Neuronal stem cell (in vitro differentiated cells): ENCODE data around the gene LDHD.
A peak's percentile ranks its signal among the peaks of the same experiment; 100 is the strongest.

Source experiments
- DNase-seq: peaks from one replicate; pipeline ENCODE4 v3.0.0-alpha.2; 2013; ENCODE audit warnings: low spot score
- H2AFZ ChIP-seq: one replicate; pipeline ENCODE4 v1.6.1; 2013; ENCODE audit warnings: mild to moderate bottlenecking, low read length, inconsistent platforms
- H2AK5ac ChIP-seq: 2 replicates; pipeline ENCODE4 v1.6.1; 2013; ENCODE audit warnings: low read depth, mild to moderate bottlenecking, inconsistent platforms, low read length, moderate library complexity, mixed read lengths
- H2BK120ac ChIP-seq: 2 replicates; pipeline ENCODE4 v1.6.1; 2013; ENCODE audit warnings: low read depth, mild to moderate bottlenecking, inconsistent platforms, low read length, moderate library complexity, mixed read lengths
- H2BK12ac ChIP-seq: one replicate; pipeline ENCODE4 v1.6.1; 2013; ENCODE audit warnings: low read length, inconsistent platforms
- H2BK15ac ChIP-seq: 2 replicates; pipeline ENCODE4 v1.6.1; 2013; ENCODE audit warnings: mild to moderate bottlenecking, low read length, inconsistent platforms, mixed read lengths
- H2BK5ac ChIP-seq: one replicate; pipeline ENCODE4 v1.6.1; 2013; ENCODE audit warnings: inconsistent platforms, mild to moderate bottlenecking, low read length, moderate library complexity
- H3K14ac ChIP-seq: one replicate; pipeline ENCODE4 v1.6.1; 2013; ENCODE audit warnings: low read length, inconsistent platforms
- H3K18ac ChIP-seq: 2 replicates; pipeline ENCODE4 v1.6.1; 2013; ENCODE audit warnings: low read length, inconsistent platforms
- H3K23ac ChIP-seq: 2 replicates; pipeline ENCODE4 v1.6.1; 2013; ENCODE audit warnings: low read depth, mild to moderate bottlenecking, mixed read lengths, low read length, inconsistent platforms; ENCODE audit not compliant: poor library complexity
- H3K27ac ChIP-seq: replicated peaks from 3 replicates; pipeline ENCODE4 v1.5.1; 2013; ENCODE audit warnings: low read length, inconsistent platforms
- H3K27me3 ChIP-seq, 3 experiments: 2 replicates each; pipeline ENCODE4 v1.6.1; 2013; ENCODE audit warnings: low read length in 3 of 3, mild to moderate bottlenecking in 2 of 3, inconsistent platforms in 1 of 3, low read depth in 1 of 3, mixed read lengths in 1 of 3, moderate library complexity in 1 of 3; ENCODE audit not compliant: control insufficient read depth in 3 of 3, insufficient read depth in 3 of 3
- H3K36me3 ChIP-seq, 2 donors: replicated peaks in 1 of 2; 2 replicates each; pipeline ENCODE4 v1.6.1; 2013; ENCODE audit warnings: low read length in 2 of 2; ENCODE audit not compliant: control insufficient read depth in 2 of 2, insufficient read depth in 2 of 2
- H3K4ac ChIP-seq: 2 replicates; pipeline ENCODE4 v1.6.1; 2013; ENCODE audit warnings: inconsistent platforms, mild to moderate bottlenecking, low read length, moderate library complexity
- H3K4me1 ChIP-seq, 2 donors: 1 replicate in 1 of 2; 2 replicates in 1 of 2; pipeline ENCODE4 v1.6.1; 2013; ENCODE audit warnings: low read length in 2 of 2, low read depth in 1 of 2; ENCODE audit not compliant: control insufficient read depth in 2 of 2, insufficient read depth in 1 of 2
- H3K4me2 ChIP-seq: one replicate; pipeline ENCODE4 v1.6.1; 2013; ENCODE audit warnings: mild to moderate bottlenecking, low read length, inconsistent platforms; ENCODE audit not compliant: insufficient read depth, poor library complexity, severe bottlenecking
- H3K4me3 ChIP-seq, 2 donors: 2 replicates each; pipeline ENCODE4 v1.5.1; 2013; ENCODE audit warnings: low read length in 2 of 2, mild to moderate bottlenecking in 2 of 2, inconsistent platforms in 1 of 2, moderate library complexity in 1 of 2
- H3K79me1 ChIP-seq: one replicate; pipeline ENCODE4 v1.6.1; 2013; ENCODE audit warnings: low read depth, mild to moderate bottlenecking, inconsistent platforms, low read length, moderate library complexity
- H3K9ac ChIP-seq: one replicate; pipeline ENCODE4 v1.6.1; 2013; ENCODE audit warnings: mild to moderate bottlenecking, low read depth, low read length, inconsistent platforms; ENCODE audit not compliant: poor library complexity
- H3K9me3 ChIP-seq, 2 donors: replicated peaks in 1 of 2; 2 replicates each; pipeline versions ENCODE3 to v1.6.1; 2013; ENCODE audit warnings: low read length in 2 of 2, mild to moderate bottlenecking in 2 of 2, inconsistent platforms in 1 of 2, low read depth in 1 of 2, mixed read lengths in 1 of 2, moderate library complexity in 1 of 2; ENCODE audit not compliant: control insufficient read depth in 2 of 2, insufficient read depth in 1 of 2
- H4K8ac ChIP-seq: one replicate; pipeline ENCODE4 v1.6.1; 2013; ENCODE audit warnings: low read depth, mild to moderate bottlenecking, inconsistent platforms, low read length, moderate library complexity
- H4K91ac ChIP-seq: one replicate; pipeline ENCODE4 v1.6.1; 2013; ENCODE audit warnings: low read length, low read depth, mild to moderate bottlenecking, inconsistent platforms; ENCODE audit not compliant: poor library complexity
- WGBS, 2 donors: extraction: QIAGEN DNeasy Blood & Tissue Kit; methylation state at CpG; one replicate each; pipeline ENCODE4 v1.1.7; 2013; ENCODE audit warnings: missing lambda C conversion rate in 2 of 2, mixed read lengths in 1 of 2; ENCODE audit not compliant: insufficient read length in 2 of 2, insufficient replicate concordance in 1 of 2; ENCODE audit errors: extremely low coverage in 2 of 2; 5-methylcytosine and 5-hydroxymethylcytosine counted together

Gene LDHD

DNA sequence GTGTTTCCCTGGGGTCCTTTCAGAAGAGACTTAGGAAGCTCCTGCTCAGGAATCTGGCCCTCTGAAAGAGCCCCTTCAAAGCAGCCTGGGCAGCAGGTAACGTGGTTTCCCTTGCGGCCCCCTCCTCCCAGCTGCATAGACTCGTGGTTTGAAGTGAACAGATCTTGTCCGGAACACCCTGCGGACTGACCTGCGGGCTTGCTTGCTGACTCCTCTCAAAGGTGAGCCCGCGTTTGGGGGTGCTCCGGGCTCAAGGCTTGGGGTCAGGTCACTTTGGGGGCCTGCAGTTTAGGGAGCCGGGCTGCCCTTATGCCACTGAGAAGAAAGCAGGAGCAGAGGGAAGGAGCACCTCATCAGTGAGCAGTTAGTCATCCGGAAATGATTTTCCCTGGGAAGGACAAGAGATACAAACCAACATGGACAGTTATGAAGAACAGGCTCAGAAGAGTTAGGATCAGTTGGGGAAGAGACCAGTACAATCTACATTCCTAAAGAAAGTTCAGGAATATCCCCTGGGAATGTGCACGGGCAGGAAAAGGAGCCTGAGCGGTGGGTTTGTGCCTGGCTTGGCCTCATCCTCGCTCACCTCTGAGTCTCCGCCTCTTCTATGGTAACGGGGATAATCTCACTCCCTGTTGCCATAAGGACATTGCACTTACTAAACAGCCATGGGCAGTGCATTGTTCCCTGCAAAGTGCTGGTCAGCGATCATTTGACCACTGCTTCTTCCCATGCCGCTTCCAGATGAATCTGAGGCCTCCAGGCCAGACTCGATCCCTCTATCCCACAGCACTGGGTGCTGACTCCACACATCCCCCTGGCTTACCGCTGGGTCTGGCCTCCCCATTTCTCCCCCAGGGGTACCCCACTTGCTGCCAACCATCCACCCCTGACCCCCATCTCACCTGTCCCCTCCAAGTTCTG is 10.0 kb downstream of the LDHD start:
- H3K14ac ChIP-seq = no peak overlapping the region
- H3K9me3 ChIP-seq = peaks cover 0 to 3% of the 10 kb centered on the region in 2 donors
- no peak overlapping the region for H4K91ac ChIP-seq
- H3K18ac ChIP-seq = no peak overlapping the region
- no peak overlapping the region for H3K9ac ChIP-seq
- H3K23ac ChIP-seq = no peak overlapping the region
- peaks cover 13 to 20% of the 10 kb centered on the region in 2 donors for H3K4me1 ChIP-seq
- H3K4me2 ChIP-seq = no peak overlapping the region
- no peak overlapping the region for H2BK5ac ChIP-seq
- H3K4ac ChIP-seq = no peak overlapping the region
- no peak for DNase-seq
- H2BK12ac ChIP-seq = no peak overlapping the region
- no peak overlapping the region for H3K4me3 ChIP-seq
- peaks cover 3% of the 10 kb centered on the region for H3K79me1 ChIP-seq
- no peak overlapping the region for H2AFZ ChIP-seq
- H3K27me3 ChIP-seq = no peaks in the 10 kb centered on the region
- H2AK5ac ChIP-seq = no peak overlapping the region
- no peak overlapping the region for H2BK15ac ChIP-seq
- no CpG with 5 or more reads among the region's 20 CpGs for WGBS, 2 donors
- no peak overlapping the region for H2BK120ac ChIP-seq
- H3K36me3 ChIP-seq = peaks cover 1 to 41% of the 10 kb centered on the region in 2 donors
- H3K27ac ChIP-seq = no peak overlapping the region
- H4K8ac ChIP-seq = no peak overlapping the region

DNA sequence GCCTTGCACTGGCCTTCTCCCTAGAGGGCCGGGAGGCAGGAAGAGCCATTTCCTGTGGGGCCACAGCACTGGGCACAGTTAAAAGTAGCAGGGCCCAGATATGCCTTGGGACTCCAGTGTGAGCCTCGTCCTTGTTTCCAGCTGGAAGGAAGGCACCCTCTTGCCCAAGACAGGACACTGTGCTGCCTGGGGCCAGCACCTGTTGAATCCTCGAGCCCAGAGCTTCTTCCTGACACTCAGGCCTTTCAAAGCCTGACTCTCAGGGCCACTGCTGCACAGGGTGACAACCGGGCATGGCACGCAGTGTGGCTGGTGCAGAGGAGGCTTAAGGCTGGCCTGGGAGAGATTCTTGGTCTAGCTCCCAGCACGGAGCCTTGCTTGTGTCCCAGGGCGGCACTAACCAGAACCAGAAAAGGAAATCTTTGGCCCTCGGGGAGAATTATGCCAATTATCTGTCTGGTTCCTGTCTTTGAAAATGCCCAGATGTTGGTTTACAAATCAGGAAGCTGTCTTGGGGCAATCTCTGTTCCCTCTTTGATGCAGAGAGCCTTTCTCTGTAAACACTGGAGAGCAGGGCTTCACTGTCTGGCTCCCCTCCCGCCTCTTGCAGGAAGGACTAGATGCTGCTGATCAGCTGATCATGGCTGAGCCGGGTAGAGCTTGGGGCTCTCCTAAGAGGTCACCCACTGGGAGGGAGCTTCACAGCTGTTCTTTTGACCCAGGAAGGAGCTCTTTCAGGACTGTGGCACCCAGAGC is 11.1 kb downstream of the LDHD start:
- Histone ChIP-seq H3K14ac (peak overlapping the region; percentile 72), H3K9me3 (peaks cover 0 to 3% of the 10 kb centered on the region in 2 donors), H2BK15ac (no peak overlapping the region), H3K18ac (peak overlapping the region; percentile 41), H3K9ac (peak overlapping the region; percentile 63), H3K23ac (no peak overlapping the region), H4K8ac (no peak overlapping the region), H3K27ac (no peak overlapping the region), H2AK5ac (no peak overlapping the region), H2AFZ (no peak overlapping the region), H3K79me1 (no peaks in the 10 kb centered on the region), H2BK12ac (no peak overlapping the region), H3K36me3 (peaks cover 1 to 41% of the 10 kb centered on the region in 2 donors), H2BK120ac (no peak overlapping the region), H3K4ac (no peak overlapping the region), H4K91ac (no peak overlapping the region), H3K4me3 (no peak overlapping the region), H2BK5ac (no peak overlapping the region), H3K4me2 (no peak overlapping the region), H3K4me1 (peaks cover 7 to 15% of the 10 kb centered on the region in 2 donors), H3K27me3 (no peaks in the 10 kb centered on the region)
- DNase-seq = no peak
- no CpG with 5 or more reads among the region's 10 CpGs for WGBS, 2 donors

DNA sequence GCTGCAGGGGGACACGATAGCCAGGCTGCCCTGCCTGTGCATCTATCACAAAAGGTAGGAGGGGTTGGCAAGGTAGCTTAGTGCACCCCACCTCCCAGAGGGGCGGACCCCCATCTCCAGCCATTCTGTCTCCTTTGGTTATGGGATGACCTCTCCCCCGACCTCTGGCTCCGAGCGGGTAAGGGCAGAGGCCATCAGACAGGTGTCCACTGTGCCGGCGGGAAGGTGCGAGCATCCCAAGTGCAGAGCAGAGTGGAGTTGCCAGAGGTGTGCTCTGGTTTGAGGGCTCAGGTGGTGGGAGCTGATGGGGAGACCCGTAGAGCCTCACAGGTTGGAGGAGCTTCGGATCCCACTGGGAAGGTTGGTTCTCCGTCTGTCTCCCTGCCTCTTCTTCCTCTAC is 11.7 kb downstream of the LDHD start:
- H3K27me3 ChIP-seq = no peaks in the 10 kb centered on the region
- H3K4ac ChIP-seq = no peak overlapping the region
- no peak overlapping the region for H3K27ac ChIP-seq
- H3K4me1 ChIP-seq = peaks cover 4 to 16% of the 10 kb centered on the region in 2 donors
- no peak overlapping the region for H2BK15ac ChIP-seq
- peak overlapping the region; percentile 22 for H3K23ac ChIP-seq
- no peak overlapping the region for H3K9ac ChIP-seq
- no peak for DNase-seq
- peaks cover 1 to 41% of the 10 kb centered on the region in 2 donors for H3K36me3 ChIP-seq
- H4K8ac ChIP-seq = no peak overlapping the region
- H3K9me3 ChIP-seq = peaks cover 0 to 3% of the 10 kb centered on the region in 2 donors
- no peak overlapping the region for H3K14ac ChIP-seq
- WGBS, 2 donors = no CpG with 5 or more reads among the region's 11 CpGs
- H3K4me2 ChIP-seq = no peak overlapping the region
- H4K91ac ChIP-seq = no peak overlapping the region
- no peaks in the 10 kb centered on the region for H3K79me1 ChIP-seq
- H2AFZ ChIP-seq = no peak overlapping the region
- no peak overlapping the region for H2BK120ac ChIP-seq
- no peak overlapping the region for H2BK5ac ChIP-seq
- no peak overlapping the region for H2AK5ac ChIP-seq
- H3K18ac ChIP-seq = no peak overlapping the region
- H3K4me3 ChIP-seq = peak overlapping the region in 1 of 2 donors; percentile 27
- no peak overlapping the region for H2BK12ac ChIP-seq

DNA sequence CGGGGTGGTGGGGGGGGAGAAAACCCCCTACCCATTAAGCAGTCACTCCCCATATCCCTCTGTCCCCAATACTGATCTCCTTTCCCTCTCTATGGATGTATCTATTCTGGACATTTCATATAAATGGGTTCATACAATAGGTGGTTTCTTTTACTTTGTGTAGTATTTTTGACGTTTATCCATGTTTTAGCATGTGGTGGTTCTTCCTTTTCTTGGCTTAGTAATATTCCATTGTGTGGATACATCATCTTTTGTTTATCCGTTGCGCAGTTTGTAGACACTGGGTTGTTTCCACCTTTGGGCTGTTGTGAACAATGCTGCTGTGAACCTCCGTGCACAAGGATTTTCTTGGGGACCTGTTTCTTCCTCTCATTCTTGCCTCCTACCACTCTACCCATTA is 12.6 kb downstream of the LDHD start:
- Histone ChIP-seq H2BK120ac (no peak overlapping the region), H3K36me3 (peaks cover 1 to 40% of the 10 kb centered on the region in 2 donors), H3K23ac (no peak overlapping the region), H4K8ac (no peak overlapping the region), H2BK5ac (no peak overlapping the region), H3K4me2 (no peak overlapping the region), H3K79me1 (no peaks in the 10 kb centered on the region), H3K27ac (no peak overlapping the region), H3K9ac (no peak overlapping the region), H2AK5ac (no peak overlapping the region), H4K91ac (no peak overlapping the region), H3K18ac (no peak overlapping the region), H3K4me1 (peaks cover 0 to 21% of the 10 kb centered on the region in 2 donors), H2BK15ac (no peak overlapping the region), H2AFZ (no peak overlapping the region), H2BK12ac (no peak overlapping the region), H3K14ac (no peak overlapping the region), H3K4ac (no peak overlapping the region), H3K9me3 (peaks cover 0 to 3% of the 10 kb centered on the region in 2 donors), H3K27me3 (no peaks in the 10 kb centered on the region), H3K4me3 (no peak overlapping the region)
- no CpG with 5 or more reads among the region's 5 CpGs for WGBS, 2 donors
- no peak for DNase-seq
